T-cell (primary cell): Measurements from ENCODE around the gene COX6B1. TPM values are rescaled to one million over a fixed set of nuclear protein-coding genes. Genes with fewer than 3 reads are reported as not detected.

Experiments
- ATAC-seq, 4 experiments: fragments of 200-7000 bp in 3 of 4; fragments of 150-1000 bp in 1 of 4; cut with Tn5 transposase; replicated peaks in 1 of 4; 1 replicate in 3 of 4; 2 replicates in 1 of 4; pipeline ENCODE4 v1.10.0; 2021; ENCODE audit warnings: moderate library complexity in 3 of 4, mild to moderate bottlenecking in 2 of 4, moderate number of reproducible peaks in 1 of 4
- CTCF ChIA-PET, 2 donors: fragments of 300-600 bp; sonication (Branson Sonifier 250); formaldehyde crosslinking; loops; one replicate each; lab custom pipeline; 2022; ENCODE audit warnings: antibody characterized with exemption in 2 of 2; lab: Charles Lee
- POLR2A ChIA-PET, 2 donors: fragments of 300-600 bp; sonication (Branson Sonifier 250); formaldehyde crosslinking; loops; one replicate each; lab custom pipeline; 2022; ENCODE audit warnings: antibody characterized with exemption in 2 of 2; lab: Charles Lee
- DNase-seq, 35 experiments: peaks; one replicate each; pipeline versions ENCODE4 v3.0.0 to v3.0.0-alpha.2; 2013 to 2023
- H3K27ac ChIP-seq: one replicate; pipeline ENCODE4 v1.5.1; 2013; ENCODE audit warnings: low read length
- H3K27me3 ChIP-seq, 2 experiments: replicated peaks in 1 of 2; 1 replicate in 1 of 2; 2 replicates in 1 of 2; pipeline versions ENCODE4 v1.6.1 to v1.7.0; 2013; ENCODE audit warnings: low read length in 1 of 2, mixed read lengths in 1 of 2; ENCODE audit not compliant: control insufficient read depth in 2 of 2, insufficient read depth in 2 of 2; ENCODE audit errors: extremely low read depth in 1 of 2
- H3K36me3 ChIP-seq, 2 donors: 1 replicate in 1 of 2; 2 replicates in 1 of 2; pipeline versions ENCODE4 v1.6.1 to v1.7.0; 2013; ENCODE audit warnings: low read length in 1 of 2; ENCODE audit not compliant: control insufficient read depth in 2 of 2, insufficient read depth in 1 of 2; ENCODE audit errors: extremely low read depth in 1 of 2
- H3K4me1 ChIP-seq, 2 experiments: 1 replicate in 1 of 2; 2 replicates in 1 of 2; pipeline versions ENCODE4 v1.6.1 to v1.7.0; 2013; ENCODE audit warnings: low read length in 2 of 2, mixed read lengths in 1 of 2; ENCODE audit not compliant: insufficient read depth in 2 of 2, control insufficient read depth in 1 of 2; ENCODE audit errors: extremely low read depth in 1 of 2
- H3K4me3 ChIP-seq, 2 donors: 1 replicate in 1 of 2; 2 replicates in 1 of 2; pipeline versions ENCODE4 v1.5.1 to v1.7.0; 2013; ENCODE audit warnings: mild to moderate bottlenecking in 2 of 2, low read length in 1 of 2, moderate library complexity in 1 of 2; ENCODE audit not compliant: control insufficient read depth in 1 of 2; ENCODE audit errors: extremely low read depth in 1 of 2
- H3K9me3 ChIP-seq: 2 replicates; pipeline ENCODE4 v1.7.0; 2013
- H3K27ac Mint-ChIP-seq, 2 donors: one replicate each; pipeline ENCODE4 v1.8.0; 2020 to 2021; ENCODE audit warnings: mild to moderate bottlenecking in 2 of 2, mixed read lengths in 2 of 2
- H3K27me3 Mint-ChIP-seq, 2 donors: one replicate each; pipeline ENCODE4 v1.8.0; 2021 to 2022; ENCODE audit warnings: mixed read lengths in 2 of 2
- H3K36me3 Mint-ChIP-seq: one replicate; pipeline ENCODE4 v1.8.0; 2021; ENCODE audit warnings: mixed read lengths
- H3K4me1 Mint-ChIP-seq, 3 donors: one replicate each; pipeline ENCODE4 v1.8.0; 2020 to 2022; ENCODE audit warnings: mixed read lengths in 3 of 3, mild to moderate bottlenecking in 1 of 3
- H3K4me3 Mint-ChIP-seq, 3 donors: one replicate each; pipeline ENCODE4 v1.8.0; 2020 to 2022; ENCODE audit warnings: mild to moderate bottlenecking in 3 of 3, mixed read lengths in 3 of 3, moderate library complexity in 3 of 3
- H3K9me3 Mint-ChIP-seq, 3 donors: one replicate each; pipeline ENCODE4 v1.8.0; 2020 to 2022; ENCODE audit warnings: mixed read lengths in 3 of 3
- WGBS: methylation state at CpG from one replicate; pipeline ENCODE4 v1.1.5; 2013; ENCODE audit warnings: missing lambda C conversion rate; ENCODE audit not compliant: insufficient coverage; 5-methylcytosine and 5-hydroxymethylcytosine counted together
- total RNA-seq, 35 experiments: library from RNA in 6 of 35; stranded (reverse) in 6 of 35; fragments of 120-200 nt in 1 of 35; gene quantifications; one replicate each; pipeline versions ENCODE4 v1.2.1 to v1.2.4 and lab custom pipeline; 2013 to 2026

Gene COX6B1
- total RNA-seq, 5 donors from 2014 or later (not counting 1 experiment from before 2014, with no cell fraction given), result 199 to 248 (median 225) TPM

DNA sequence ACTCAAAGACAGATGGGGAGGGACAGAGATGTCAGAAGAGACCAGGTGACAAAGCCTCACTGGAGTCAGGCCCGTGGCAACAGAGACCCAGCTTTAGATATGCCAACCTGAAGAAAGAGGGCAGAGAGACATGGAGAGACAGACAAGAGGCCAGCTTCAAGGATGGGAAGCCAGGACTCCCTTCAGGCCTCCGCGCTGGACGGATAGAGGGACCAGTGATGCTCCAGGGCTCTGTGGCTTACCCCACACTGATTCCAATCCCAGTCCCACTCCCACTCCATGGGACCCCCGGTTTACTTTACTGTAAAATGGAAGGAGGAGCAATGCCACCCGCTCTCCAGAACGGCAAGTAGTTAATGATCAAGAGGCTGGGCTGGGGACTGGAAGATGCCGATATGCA, 8.3 kb upstream of the COX6B1 start:
- CTCF ChIA-PET, result no interaction called here
- H3K27me3 ChIP-seq, result peaks cover 0 to 13% of the 10 kb centered on the region in 2 experiments
- 96% methylated on average over 4 of the region's 8 CpGs for WGBS
- no peaks in the 10 kb centered on the region for H3K9me3 Mint-ChIP-seq
- peaks cover 2 to 36% of the 10 kb centered on the region in 2 experiments for H3K4me1 ChIP-seq
- H3K36me3 Mint-ChIP-seq, result peaks cover 17% of the 10 kb centered on the region
- DNase-seq (no peak), ATAC-seq (no peak)
- H3K36me3 ChIP-seq, result peaks cover 11 to 26% of the 10 kb centered on the region in 2 donors
- H3K9me3 ChIP-seq, result no peaks in the 10 kb centered on the region
- H3K4me1 Mint-ChIP-seq, result peaks cover 8 to 25% (median 19%) of the 10 kb centered on the region in 3 donors
- H3K27me3 Mint-ChIP-seq, result no peaks in the 10 kb centered on the region
- H3K27ac ChIP-seq, result no peak overlapping the region
- H3K27ac Mint-ChIP-seq, result no peak overlapping the region
- no peak overlapping the region for H3K4me3 ChIP-seq
- POLR2A ChIA-PET, result no interaction called here
- no peak overlapping the region for H3K4me3 Mint-ChIP-seq

- POLR2A ChIA-PET, result no interaction called here
Measured at GRCh38 chr19:35641515-35642151, 6.5 kb upstream of the COX6B1 start, which contains the start of gene ETV2. Gene ETV2 (plus strand): TSS chr19:35641745. CDS start chr19:35642461, 716 bp downstream.

DNA sequence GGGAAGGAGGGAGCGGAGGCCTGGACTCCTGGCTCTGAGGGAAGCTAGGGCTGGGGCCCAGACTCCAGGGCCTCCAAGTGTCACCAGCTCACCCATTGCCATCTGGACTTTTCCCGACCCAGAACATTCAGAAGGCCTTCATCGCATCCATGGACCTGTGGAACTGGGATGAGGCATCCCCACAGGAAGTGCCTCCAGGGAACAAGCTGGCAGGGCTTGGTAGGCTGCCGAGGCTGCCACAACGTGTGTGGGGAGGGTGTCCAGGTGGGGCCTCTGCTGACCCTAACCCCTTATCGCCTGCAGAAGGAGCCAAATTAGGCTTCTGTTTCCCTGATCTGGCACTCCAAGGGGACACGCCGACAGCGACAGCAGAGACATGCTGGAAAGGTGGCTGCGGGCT, 5.8 kb upstream of the COX6B1 start:
- H3K27me3 ChIP-seq, result peaks cover 0 to 13% of the 10 kb centered on the region in 2 experiments
- H3K4me3 ChIP-seq, result no peak overlapping the region
- WGBS, result 96% methylated on average over 9 of the region's 10 CpGs
- H3K9me3 ChIP-seq, result no peaks in the 10 kb centered on the region
- DNase-seq (no peak), ATAC-seq (no peak)
- peaks cover 17 to 38% (median 31%) of the 10 kb centered on the region in 3 donors for H3K4me1 Mint-ChIP-seq
- H3K27me3 Mint-ChIP-seq, result no peaks in the 10 kb centered on the region
- CTCF ChIA-PET, result no interaction called here
- H3K27ac Mint-ChIP-seq, result peak overlapping the region in 1 of 2 donors; percentile 39
- peak overlapping the region; percentile 59 to 84 (median 75) for H3K4me3 Mint-ChIP-seq
- peaks cover 2 to 8% of the 10 kb centered on the region in 2 donors for H3K36me3 ChIP-seq
- H3K4me1 ChIP-seq, result peaks cover 2 to 44% of the 10 kb centered on the region in 2 experiments
- no peak overlapping the region for H3K27ac ChIP-seq
- peaks cover under 1% of the 10 kb centered on the region for H3K36me3 Mint-ChIP-seq
- H3K9me3 Mint-ChIP-seq, result no peaks in the 10 kb centered on the region
- POLR2A ChIA-PET, result interaction anchor here in 1 of 2 donors (0.7 kb wide), 1 partner anchor 108 kb away, joined by 7 read pairs; no protein-coding TSS in a partner anchor

More at GRCh38 chr19:35641515-35642151, 6.5 kb upstream of the COX6B1 start, which contains the start of gene ETV2:
- H3K4me1 Mint-ChIP-seq, result peaks cover 17 to 36% (median 29%) of the 10 kb centered on the region in 3 donors
- peak within 1 kb of the TSS in 1 of 2 donors; percentile 61 for H3K27ac Mint-ChIP-seq
- peak within 1 kb of the TSS in 1 of 2 donors; percentile 33 for H3K4me3 ChIP-seq
- WGBS, result 30% methylated on average over 14 of the region's 28 CpGs
- H3K4me1 ChIP-seq, result peaks cover 2 to 44% of the 10 kb centered on the region in 2 experiments
- peak within 1 kb of the TSS; percentile 62 for H3K27ac ChIP-seq
- peak within 1 kb of the TSS; percentile 59 to 84 (median 75) for H3K4me3 Mint-ChIP-seq
- no peaks in the 10 kb centered on the region for H3K9me3 ChIP-seq
- H3K36me3 Mint-ChIP-seq, result peaks cover 7% of the 10 kb centered on the region
- peaks cover 6 to 15% of the 10 kb centered on the region in 2 donors for H3K36me3 ChIP-seq
- peaks cover 0 to 13% of the 10 kb centered on the region in 2 experiments for H3K27me3 ChIP-seq
- peak in 25 of 35 experiments; percentile 9 to 61 (median 34) for DNase-seq
- H3K27me3 Mint-ChIP-seq, result no peaks in the 10 kb centered on the region
- H3K9me3 Mint-ChIP-seq, result no peaks in the 10 kb centered on the region
- no peak for ATAC-seq
- CTCF ChIA-PET, result no interaction called here

DNA sequence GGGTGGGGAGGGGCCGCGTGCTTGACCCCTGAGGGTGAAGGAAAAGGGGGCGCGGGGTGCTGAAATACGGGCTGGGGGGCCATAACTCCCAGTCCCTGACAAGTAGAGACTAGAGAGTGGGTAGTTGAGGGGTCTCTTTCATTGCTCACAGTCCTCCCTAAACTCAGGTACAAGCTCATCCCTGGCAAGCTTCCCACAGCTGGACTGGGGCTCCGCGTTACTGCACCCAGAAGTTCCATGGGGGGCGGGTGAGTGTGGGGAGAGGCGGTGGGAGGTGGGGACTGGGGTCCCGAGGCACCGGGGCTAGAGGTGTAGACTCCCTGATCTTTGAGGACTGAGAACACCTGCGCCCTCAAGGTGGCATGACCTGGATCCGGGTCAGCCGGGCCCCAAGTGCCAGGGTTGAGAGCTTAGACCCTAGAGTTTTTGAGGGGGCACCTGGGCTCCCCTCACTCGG, 5.3 kb upstream of the COX6B1 start:
- DNase-seq, result peak in 1 of 35 experiments; percentile 17
- H3K4me1 Mint-ChIP-seq, result peaks cover 17 to 38% (median 31%) of the 10 kb centered on the region in 3 donors
- peak overlapping the region; percentile 88 to 89 for H3K4me3 ChIP-seq
- ATAC-seq, result no peak
- peaks cover 5 to 49% of the 10 kb centered on the region in 2 experiments for H3K4me1 ChIP-seq
- 55% methylated on average over 13 of the region's 15 CpGs for WGBS
- peak overlapping the region in 1 of 2 donors; percentile 39 for H3K27ac Mint-ChIP-seq
- ChIA-PET CTCF (no interaction called here), POLR2A (interaction anchor here in 1 of 2 donors (0.5 to 0.7 kb wide), 2 partner anchors 20 to 107 kb away, joined by 4 to 7 read pairs; no protein-coding TSS in a partner anchor)
- no peaks in the 10 kb centered on the region for H3K9me3 ChIP-seq
- H3K36me3 ChIP-seq, result peaks cover 0 to 3% of the 10 kb centered on the region in 2 donors
- H3K27me3 ChIP-seq, result peaks cover 0 to 13% of the 10 kb centered on the region in 2 experiments
- H3K9me3 Mint-ChIP-seq, result no peaks in the 10 kb centered on the region
- H3K4me3 Mint-ChIP-seq, result peak overlapping the region; percentile 75 to 84 (median 84)
- no peaks in the 10 kb centered on the region for H3K27me3 Mint-ChIP-seq
- no peaks in the 10 kb centered on the region for H3K36me3 Mint-ChIP-seq
- H3K27ac ChIP-seq, result peak overlapping the region; percentile 62

- whole genome bisulfite sequencing, result under 1% methylated on average over 65 of the region's 69 CpGs
- DNase-seq (peak; percentile 50 to 86 (median 73)), ATAC-seq (peak; percentile 48 to 52 (median 48))
- H3K27me3 ChIP-seq, result peaks cover 0 to 13% of the 10 kb centered on the region in 2 experiments
- Mint-ChIP-seq H3K4me3 (peak overlapping the region; percentile 75 to 84 (median 84)), H3K27me3 (no peaks in the 10 kb centered on the region), H3K36me3 (no peaks in the 10 kb centered on the region), H3K27ac (peak overlapping the region; percentile 91 to 94), H3K9me3 (no peaks in the 10 kb centered on the region), H3K4me1 (peaks cover 19 to 45% (median 38%) of the 10 kb centered on the region in 3 donors)
- peaks cover 5 to 52% of the 10 kb centered on the region in 2 experiments for H3K4me1 ChIP-seq
- peak overlapping the region; percentile 75 for H3K27ac ChIP-seq
- POLR2A ChIA-PET, result interaction anchor here in 1 of 2 donors (0.5 kb wide), 1 partner anchor 20 kb away, joined by 4 read pairs; no protein-coding TSS in a partner anchor
- H3K4me3 ChIP-seq, result peak overlapping the region; percentile 88 to 89
- CTCF ChIA-PET, result interaction anchor here in 1 of 2 donors (0.5 to 1.3 kb wide), 2 partner anchors 31 to 1285 kb away, joined by 3 to 4 read pairs; partner anchors contain the start of gene HAUS5
- H3K9me3 ChIP-seq, result no peaks in the 10 kb centered on the region
- no peaks in the 10 kb centered on the region for H3K36me3 ChIP-seq
Measured at GRCh38 chr19:35643255-35644205, 4.6 kb upstream of the COX6B1 start.
